GM18505 (cell line): ENCODE data around the gene UMAD1.

Experiments
- ATAC-seq: cut with Tn5 transposase; IDR thresholded peaks from one replicate; pipeline ENCODE4 v1.9.1; 2021; ENCODE audit not compliant: unreplicated experiment
- POLR2A ChIP-seq: IDR thresholded peaks from 4 replicates; pipeline ENCODE4 v1.6.1; 2011; ENCODE audit warnings: borderline replicate concordance; ENCODE audit not compliant: insufficient read depth, insufficient read length; ENCODE audit errors: extremely low read depth

Gene UMAD1

DNA sequence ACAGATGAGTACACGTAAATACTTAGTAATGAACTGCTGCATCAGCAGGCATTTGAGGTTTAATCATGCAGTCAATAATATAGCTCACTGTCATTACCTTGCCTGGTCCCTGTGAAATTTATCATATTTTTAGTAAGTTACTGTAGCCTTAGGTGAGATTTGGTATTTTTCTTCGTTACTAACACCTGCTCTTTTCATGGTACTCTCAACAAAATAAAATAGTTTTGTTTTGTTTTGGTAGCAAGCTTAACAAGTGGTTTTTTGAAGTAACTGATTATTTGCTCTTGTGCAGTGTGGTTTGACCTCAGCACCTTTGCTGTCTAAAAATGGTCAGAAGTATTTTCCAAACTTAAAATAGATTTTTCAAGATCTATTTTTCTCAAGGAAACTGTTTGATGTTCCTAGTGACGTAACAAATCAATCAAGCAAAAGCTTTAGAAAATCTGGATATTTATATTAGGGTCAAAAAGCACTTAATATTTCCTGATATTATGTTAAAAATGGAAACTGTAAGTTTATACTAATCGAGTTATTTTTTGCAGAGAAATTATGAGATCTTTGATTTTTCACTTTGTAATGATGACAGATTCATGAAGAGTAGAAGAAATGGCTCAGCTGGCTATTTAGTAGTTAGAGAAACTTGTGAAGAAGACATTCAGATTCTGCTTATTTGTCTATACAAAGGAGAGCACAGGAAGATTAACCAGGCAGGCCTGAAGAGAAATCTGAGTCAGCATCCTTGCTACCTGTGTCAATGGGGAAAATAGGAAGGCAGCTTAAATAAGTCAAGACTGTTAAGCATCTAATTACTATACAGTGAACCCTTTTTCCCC lies 98.9 kb downstream of the UMAD1 start:
- no peak for ATAC-seq

DNA sequence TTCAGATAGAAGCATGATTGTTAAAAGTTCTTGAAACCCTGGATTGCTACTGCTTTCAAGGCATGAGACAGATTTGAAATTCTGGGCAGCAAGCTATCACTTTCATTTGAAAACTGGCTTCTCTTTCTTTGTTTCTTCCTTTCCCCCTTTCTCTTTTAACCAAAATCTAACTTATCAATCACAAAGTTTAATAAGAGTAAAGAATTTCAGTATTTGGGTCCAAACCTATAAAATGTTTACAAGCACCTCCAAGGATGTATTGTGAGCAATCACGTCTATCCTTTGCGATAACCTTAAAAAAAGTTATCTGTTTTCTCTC lies 99.4 kb downstream of the UMAD1 start:
- no peak for ATAC-seq
- TF ChIP-seq POLR2A, result no peak

More for the DNA sequence above, 98.9 kb downstream of the UMAD1 start:
- TF ChIP-seq POLR2A, result no peak

DNA sequence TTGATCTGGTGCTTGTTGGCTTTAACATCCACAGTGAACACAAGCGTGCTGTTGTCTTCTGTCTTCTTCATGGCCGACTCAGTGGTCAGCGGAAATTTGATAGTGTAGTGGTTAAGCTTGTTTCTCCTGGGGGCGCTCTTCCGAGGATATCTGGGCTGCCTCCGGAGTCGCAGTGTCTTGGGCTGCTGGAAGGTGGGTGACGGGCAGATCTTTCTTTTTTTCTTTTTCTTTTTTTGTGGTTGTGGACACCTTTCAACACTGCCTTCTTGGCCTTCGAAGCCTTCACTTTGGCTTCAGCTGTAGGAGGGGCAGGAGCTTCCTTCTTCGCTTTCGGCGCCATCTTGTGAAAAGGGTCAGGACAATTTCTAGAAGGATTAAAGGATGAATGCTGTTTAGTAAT lies 101.7 kb downstream of the UMAD1 start:
- no peak for TF ChIP-seq POLR2A
- no peak for ATAC-seq

DNA sequence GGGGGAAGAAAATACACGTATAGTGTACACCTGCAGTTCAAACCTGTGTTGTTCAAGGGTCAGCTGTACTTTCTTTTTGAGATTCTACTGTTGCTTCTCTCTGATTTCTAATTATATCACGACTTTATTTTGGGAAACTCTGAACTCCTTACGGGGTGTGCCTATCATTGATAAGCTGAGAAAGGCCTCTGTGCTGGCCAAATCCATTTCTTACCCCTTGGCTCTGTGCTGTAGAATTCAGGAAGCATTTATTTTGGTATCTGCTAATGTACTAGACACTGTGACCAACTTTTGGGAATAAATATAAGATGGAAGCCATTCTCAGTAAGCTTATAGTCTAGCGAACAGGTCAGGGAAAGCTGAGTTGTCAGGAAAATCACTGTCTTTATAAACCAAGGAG lies 104.7 kb downstream of the UMAD1 start:
- TF ChIP-seq POLR2A, result no peak
- ATAC-seq, result no peak

DNA sequence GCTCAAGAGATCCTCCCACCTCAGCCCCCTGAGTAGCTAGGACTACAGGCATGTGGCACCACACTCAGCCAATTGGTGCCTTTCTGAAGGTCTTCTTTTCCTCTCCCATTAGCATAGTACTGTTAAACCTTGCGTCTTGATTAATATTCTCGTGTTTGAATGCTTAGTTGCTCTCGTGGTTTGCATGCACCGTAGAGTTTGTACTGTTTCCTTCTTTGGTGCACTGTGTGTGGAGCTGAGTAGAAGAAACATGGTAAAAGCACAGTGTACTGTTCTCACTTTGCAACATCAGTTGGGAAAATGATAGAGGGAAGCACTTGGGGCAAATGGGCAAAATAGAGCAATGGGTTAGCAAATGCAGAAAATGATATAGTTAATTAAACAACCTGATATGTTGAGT lies 105.4 kb downstream of the UMAD1 start:
- TF ChIP-seq POLR2A, result no peak
- ATAC-seq, result no peak

DNA sequence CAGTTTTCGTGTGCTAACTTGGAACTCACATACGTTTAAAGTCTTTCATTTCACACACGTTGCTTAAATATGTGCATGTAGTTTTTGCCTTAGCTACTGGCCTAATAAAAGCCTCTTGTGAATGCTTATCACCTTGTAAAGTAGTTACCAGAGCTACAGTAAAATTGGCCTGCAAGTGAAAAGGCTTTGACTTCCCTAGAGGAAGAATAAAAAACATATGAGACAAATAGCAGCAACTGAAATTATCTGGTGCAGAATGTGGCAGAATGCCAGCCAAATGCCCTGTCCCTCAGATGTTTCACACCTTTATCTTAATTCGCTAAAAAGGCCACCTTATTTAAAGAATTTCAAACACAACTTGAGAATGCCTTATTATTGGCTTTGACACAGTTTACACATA lies 105.9 kb downstream of the UMAD1 start:
- no peak for ATAC-seq
- no peak for TF ChIP-seq POLR2A

DNA sequence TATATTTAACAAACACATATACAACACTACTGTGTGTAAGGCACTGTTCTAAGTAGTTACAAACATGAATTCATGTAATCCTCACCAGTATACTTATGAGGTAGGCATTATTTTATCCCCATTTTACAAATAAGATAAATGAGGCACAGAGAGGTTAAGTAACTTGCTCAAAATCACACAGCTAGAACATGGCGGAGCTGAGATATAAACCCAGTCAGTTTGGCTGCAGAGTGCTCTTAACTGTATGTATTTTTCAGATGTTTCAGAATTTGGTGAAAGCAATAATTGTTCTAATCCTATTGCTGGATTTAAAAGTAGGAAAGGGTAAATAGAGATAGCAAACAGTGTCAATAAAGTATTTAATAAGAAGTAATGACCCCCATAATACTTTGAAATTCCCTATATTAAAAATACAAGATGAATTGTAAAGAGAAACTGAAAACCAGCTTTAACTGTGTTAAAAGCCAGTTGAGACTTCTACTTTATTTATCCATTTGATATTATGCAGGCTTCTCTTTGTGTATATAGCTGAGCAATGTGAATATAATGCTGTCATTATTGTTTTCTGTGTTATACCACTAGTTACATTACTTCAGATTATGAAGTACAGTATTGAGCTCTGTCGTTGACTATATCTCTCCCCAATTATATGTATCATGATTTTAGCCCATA lies 110.2 kb downstream of the UMAD1 start:
- no peak for TF ChIP-seq POLR2A
- no peak for ATAC-seq

DNA sequence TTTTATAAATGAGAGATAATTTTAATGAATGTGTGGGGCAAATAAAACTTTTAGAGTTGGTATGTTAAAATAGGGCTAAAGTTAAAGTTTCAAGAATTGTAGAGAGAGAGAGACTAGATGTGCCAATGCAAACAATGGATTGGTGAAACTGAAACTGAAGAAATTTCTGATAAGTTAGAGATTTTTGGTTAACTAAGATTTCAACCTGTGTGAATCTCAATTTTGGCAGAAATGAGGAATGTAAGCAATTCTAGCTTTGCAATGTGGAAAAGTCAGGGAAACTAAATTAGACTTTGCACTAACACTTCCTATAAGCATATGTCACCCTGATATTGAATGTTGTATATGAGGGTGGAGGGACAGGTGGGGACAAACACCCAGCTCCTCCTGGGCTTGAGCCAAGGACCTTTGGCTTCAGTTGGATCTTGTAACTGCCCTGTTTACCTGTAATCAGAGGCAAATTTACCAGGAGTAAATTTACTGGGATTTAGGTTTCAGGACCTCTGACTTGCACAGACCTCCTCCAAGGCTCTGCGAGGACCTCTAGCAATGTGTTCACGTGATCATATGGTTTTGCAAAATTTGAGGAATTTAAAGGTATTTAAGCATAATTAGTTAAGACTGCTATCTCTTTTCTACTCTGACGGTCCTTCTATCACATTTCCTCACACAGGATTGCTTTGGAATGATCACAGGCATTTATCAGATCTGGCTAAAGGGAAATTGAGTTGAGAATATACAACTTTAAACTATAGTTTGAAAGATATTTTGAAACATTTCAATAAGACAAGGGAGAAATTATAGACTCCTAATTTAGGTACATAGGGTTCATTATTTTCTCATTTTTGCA lies 110.9 kb downstream of the UMAD1 start:
- no peak for ATAC-seq
- TF ChIP-seq POLR2A, result no peak

DNA sequence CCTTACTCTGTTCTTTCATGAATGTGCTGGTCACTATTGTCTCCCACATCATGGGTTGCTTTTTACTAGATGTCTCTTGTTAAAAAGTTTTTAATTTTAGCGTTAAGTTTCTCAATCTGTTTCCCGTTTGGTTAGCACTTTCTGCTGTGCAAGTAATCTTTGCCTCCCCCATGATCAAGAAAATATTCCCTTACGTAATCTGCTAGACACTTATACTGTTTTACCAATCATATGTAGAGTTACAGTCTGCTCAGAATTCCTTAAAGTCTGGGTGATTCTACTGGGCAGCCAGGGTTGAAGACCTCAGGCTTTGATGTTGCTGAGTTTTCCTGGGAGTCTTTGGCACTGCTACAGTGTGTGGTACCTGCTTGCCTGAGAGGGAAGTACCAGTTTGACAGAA lies 116.0 kb downstream of the UMAD1 start:
- ATAC-seq, result no peak
- no peak for TF ChIP-seq POLR2A

DNA sequence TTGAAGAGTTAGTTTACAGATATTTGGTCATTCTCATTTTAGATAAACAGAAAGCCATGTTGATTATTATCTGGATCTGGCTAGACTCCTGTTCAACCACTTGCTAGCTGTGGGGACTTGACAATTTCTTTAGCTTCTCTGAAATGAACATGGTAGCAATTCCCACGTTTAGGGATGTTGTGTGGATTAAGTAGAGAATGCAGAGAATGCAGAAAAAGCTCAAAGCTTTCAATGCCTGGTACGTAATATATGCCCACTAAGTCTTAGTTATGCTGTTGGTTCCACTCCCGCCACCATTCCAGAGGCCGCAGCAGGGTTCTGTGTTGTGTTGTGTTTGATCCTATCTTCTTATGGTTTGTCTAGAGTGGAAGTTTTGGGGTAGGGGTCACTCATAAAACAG lies 117.0 kb downstream of the UMAD1 start:
- no peak for ATAC-seq
- no peak for TF ChIP-seq POLR2A

DNA sequence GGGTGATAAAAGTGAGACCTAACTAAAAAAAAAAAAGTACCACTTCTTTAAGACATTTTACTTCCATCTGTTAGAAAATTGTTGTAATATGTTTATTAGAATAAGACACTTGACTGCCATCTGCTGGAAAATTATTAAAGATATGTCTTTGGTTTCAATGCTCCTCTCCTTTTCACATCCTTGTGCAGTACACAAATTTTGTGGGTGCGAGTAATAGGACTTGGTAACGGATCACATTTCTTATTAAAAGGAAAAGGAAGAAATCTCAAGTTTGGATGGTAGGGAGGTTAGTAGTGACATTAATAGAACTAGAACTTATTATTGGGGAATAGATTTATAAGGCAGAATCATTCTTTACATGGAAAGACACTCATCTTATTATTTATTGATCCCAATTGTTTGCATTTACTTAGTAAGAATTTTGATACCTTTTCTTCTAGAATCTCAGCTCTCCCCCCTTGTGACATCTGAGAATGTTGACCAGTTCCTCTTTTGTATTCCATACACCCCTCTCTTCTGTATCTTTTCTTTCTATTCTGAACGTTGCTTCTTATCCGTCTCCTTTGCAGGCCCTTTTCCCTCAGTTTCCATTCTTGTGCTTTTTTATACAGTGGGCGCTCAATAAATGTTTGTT lies 120.9 kb downstream of the UMAD1 start:
- ATAC-seq, result no peak

DNA sequence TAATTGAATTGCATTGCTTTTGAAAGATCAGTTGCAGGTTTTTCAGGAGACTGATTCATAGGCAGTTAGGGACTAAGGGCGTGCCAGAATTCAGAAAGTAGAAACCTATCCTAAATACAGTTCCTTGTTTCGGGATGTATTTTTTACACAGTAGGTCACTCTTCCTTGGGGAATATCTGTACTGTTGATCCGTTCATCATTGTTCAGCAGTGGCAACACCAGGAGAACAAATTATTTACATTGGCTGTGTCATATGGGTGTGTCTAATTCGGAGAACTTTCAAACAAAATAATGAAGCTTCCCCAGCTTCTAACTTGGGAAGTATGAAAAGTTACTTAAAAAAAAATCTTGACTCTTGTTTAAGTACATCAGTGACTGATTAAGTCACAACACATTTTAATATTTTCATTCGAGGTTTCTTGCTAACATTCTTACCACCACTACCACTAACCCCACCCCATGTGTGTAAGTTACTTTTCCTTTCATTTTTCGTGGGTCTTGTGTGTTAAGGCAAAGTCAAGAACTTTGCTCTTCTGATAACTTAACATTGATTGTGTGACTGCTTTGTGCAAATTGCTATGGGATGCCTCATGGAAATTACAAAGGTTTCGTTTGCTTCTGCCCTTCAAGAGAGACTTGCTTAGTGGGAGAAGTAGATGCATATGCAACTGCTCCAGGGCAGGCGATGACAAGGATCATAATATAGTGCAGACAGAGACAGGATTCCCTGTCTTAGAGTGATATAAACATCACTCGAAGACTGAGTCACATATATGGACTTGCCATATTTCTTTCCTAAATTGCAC lies 121.6 kb downstream of the UMAD1 start:
- no peak for TF ChIP-seq POLR2A
- ATAC-seq, result peak; percentile 56

More for the DNA sequence above, 120.9 kb downstream of the UMAD1 start:
- TF ChIP-seq POLR2A, result no peak

DNA sequence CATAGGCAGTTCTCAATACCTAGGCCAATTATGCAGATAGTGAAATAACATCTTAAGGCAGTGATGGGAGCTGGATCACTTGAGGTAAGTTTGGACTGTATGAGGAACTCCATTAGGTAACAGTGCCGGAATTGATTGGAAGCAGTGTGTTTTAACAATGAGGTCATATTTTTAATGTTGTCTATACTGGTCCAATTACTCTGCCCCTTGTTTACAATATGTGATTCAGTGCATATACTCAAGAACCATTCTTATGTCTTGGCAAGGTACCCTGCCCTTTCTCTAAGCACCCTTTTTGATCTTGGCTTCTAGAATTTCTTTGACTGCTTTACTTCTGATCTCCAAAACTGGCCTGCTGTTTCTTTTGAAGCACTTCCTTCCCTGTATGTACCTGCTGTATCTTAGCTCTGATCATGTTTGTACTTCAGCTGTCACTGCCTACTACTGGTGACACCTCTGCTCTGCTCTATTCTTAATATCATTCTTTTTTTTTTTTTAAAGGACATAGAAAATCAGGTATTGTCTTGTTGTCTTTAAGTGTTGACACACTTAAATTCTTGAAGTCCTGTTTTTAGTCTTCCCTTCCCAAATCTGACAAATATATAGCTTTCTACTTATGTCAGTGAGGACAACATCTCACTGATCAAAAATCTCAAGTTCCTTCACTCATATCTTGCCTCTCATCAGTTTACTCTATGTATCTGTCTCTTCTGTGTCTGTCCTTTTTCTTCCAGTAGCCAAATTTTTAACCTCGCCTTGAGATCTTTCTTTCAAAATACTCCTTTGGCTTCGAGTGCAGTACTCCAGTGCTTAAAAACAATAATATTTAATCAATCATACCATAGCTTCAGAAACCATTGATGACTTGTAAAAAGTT lies 124.2 kb downstream of the UMAD1 start:
- ATAC-seq, result no peak
- no peak for TF ChIP-seq POLR2A
